Heart right ventricle (tissue), 16 donors: Measurements from ENCODE around the gene CRPPA. TPM values are rescaled to one million over a fixed set of nuclear protein-coding genes. Genes with fewer than 3 reads are reported as not detected.
A peak's percentile ranks its signal among the peaks of the same experiment; 100 is the strongest.

ENCODE experiments used
- ATAC-seq, 8 donors: fragments of 200-7000 bp; cut with Tn5 transposase; one replicate each; pipeline ENCODE4 v1.9.1; 2020; ENCODE audit warnings: mild to moderate bottlenecking in 8 of 8, moderate library complexity in 8 of 8, moderate number of reproducible peaks in 1 of 8
- DNase-seq, 2 donors: peaks; one replicate each; pipeline ENCODE4 v3.0.0-alpha.2; 2020
- H3K27ac ChIP-seq, 10 donors: fragments of 200-600 bp; sonication (generic) in 2 of 10; one replicate each; pipeline versions ENCODE4 v1.5.0 to v1.8.0; 2020 to 2022; ENCODE audit warnings: mild to moderate bottlenecking in 3 of 10
- H3K27me3 ChIP-seq, 7 donors: fragments of 200-600 bp; one replicate each; pipeline ENCODE4 v1.8.0; 2021 to 2022; ENCODE audit warnings: mild to moderate bottlenecking in 2 of 7
- H3K36me3 ChIP-seq, 9 donors: fragments of 200-600 bp; sonication (generic) in 1 of 9; one replicate each; pipeline versions ENCODE4 v1.5.0 to v1.8.0; 2020 to 2022; ENCODE audit warnings: mild to moderate bottlenecking in 2 of 9
- H3K4me1 ChIP-seq, 9 donors: fragments of 200-600 bp; sonication (generic) in 1 of 9; one replicate each; pipeline versions ENCODE4 v1.5.0 to v1.8.0; 2020 to 2022; ENCODE audit warnings: mild to moderate bottlenecking in 4 of 9
- H3K4me3 ChIP-seq, 10 donors: fragments of 200-600 bp; sonication (generic) in 2 of 10; one replicate each; pipeline versions ENCODE4 v1.5.0 to v1.8.0; 2020 to 2022; ENCODE audit warnings: mild to moderate bottlenecking in 7 of 10, moderate library complexity in 2 of 10
- H3K9me3 ChIP-seq, 11 donors: fragments of 200-600 bp in 10 of 11; sonication (generic) in 2 of 11; one replicate each; pipeline versions ENCODE4 v1.5.0 to v1.8.0; 2013 to 2022; ENCODE audit warnings: mild to moderate bottlenecking in 2 of 11, control low read depth in 1 of 11, moderate library complexity in 1 of 11
- CTCF ChIP-seq, 9 donors: fragments of 200-600 bp; sonication (generic) in 2 of 9; IDR thresholded peaks; one replicate each; pipeline versions ENCODE4 v1.5.0 to v1.8.0; 2021 to 2022; ENCODE audit warnings: antibody characterized with exemption in 9 of 9, mild to moderate bottlenecking in 5 of 9, moderate library complexity in 1 of 9
- WGBS, 2 donors: extraction: QIAGEN DNeasy Blood & Tissue Kit; methylation state at CpG; one replicate each; pipeline ENCODE4 v1.1.7; 2013; ENCODE audit warnings: inconsistent platforms in 1 of 2; 5-methylcytosine and 5-hydroxymethylcytosine counted together
- intact Hi-C, 10 donors: fragments of 100-400 bp; cut with DNase I; formaldehyde crosslinking; loops; one replicate each; pipeline versions ENCODE4 v1.11.1 to v1.14.2; 2022
- polyA plus RNA-seq, 2 donors: library from polyadenylated mRNA; stranded (reverse); fragments of 200-250 nt; gene quantifications; one replicate each; pipeline ENCODE4 v1.2.3, GENCODE V29; 2013
- total RNA-seq, 10 donors: library from RNA; stranded (reverse); fragmentation: NEBNext Ultra II Directional in 3 of 10; extraction: Animal tissue kit (Norgen Biotek cat#: 25700) in 3 of 10; gene quantifications; one replicate each; pipeline versions ENCODE4 v1.2.1 to v1.2.4, GENCODE V29; 2021 to 2023
- donor health status: Arrhythmogenic right ventricular cardiomyopathy.
- donor health status: ischemic (EF 13 %, LVEDD 7.1; RV severe dilation, severe dysfunction).
- donor health status: healthy with polysubstance abuse.
- donor health status: DM: no; HTN: yes; CAD: no.
- donor health status: DM: no; HTN: no; CAD: no.
- donor health status: ischemic (EF 25% LVEDD 6.9; RV normal size, moderate dysfunction).
- donor health status: ischemic (EF 25% LVEDD 5.7; RV mildly dilated, moderate dysfunction).
- donor health status: healthy.
- donor health status: DM: yes; HTN: yes; CAD: no.
- donor health status: Ischemic cardiomyopathy.
- donor health status: ischemic (EF 35%, LVEDD 5.7; RV mildly dilated, moderate dysfunction).
- donor health status: nonischemic (EF 11% LVEDD 7.7; RV severe dilation, severe dysfunction).
- donor health status: DM: yes; HTN: yes; CAD: no.
- donor health status: PGD.
- donor health status: ischemic (EF 29% LVEDD 5.4; RV normal size, mild dysfunction).
- donor health status: nonischemic (EF 23%, LVEDD 6.1; RV moderate dilation, normal function).

Gene CRPPA
- total and polyA plus RNA-seq, 12 donors = 0.51 to 8.7 (median 6.3) TPM

GRCh38 chr7:16403475-16403874, 17.9 kb downstream of the CRPPA start:
- Histone ChIP-seq H3K27ac (no peak overlapping the region), H3K4me1 (peaks cover 0 to 2% (median 0%) of the 10 kb centered on the region in 9 donors), H3K36me3 (peaks cover 0 to 17% (median 0%) of the 10 kb centered on the region in 9 donors), H3K27me3 (peaks cover 0 to 22% (median 0%) of the 10 kb centered on the region in 7 donors), H3K4me3 (no peak overlapping the region), H3K9me3 (peaks cover 0 to 52% (median 12%) of the 10 kb centered on the region in 11 donors)
- 75 to 82% methylated on average over 1 of the region's 1 CpG for WGBS, 2 donors
- TF ChIP-seq CTCF (IDR thresholded peaks at IDR 0.05) = no peak
- DNase-seq (no peak), ATAC-seq (no peak)
- intact Hi-C loops = loop anchor here in 1 of 10 donors (10.0 kb wide), 1 partner anchor 289 kb away; no protein-coding TSS in a partner anchor

DNA sequence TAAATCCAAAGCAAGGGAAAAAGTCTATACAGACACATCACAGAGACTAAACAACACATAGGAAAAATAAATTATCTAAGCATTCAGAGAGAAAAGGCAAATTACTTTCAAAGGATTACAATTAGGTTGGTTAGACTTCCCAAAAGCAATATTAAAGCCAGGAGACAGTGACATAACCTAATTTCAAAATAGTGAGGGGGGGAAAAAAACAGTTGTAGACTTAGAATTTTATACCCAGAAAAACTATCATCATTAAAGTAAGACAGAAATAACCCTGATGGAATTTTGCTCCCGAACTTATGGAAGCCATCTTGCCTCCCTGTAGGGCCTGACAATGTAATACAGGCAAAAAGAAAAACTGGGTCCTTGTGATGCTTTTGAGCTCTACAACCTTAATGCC, 18.4 kb downstream of the CRPPA start:
- peaks cover 0 to 58% (median 12%) of the 10 kb centered on the region in 11 donors for H3K9me3 ChIP-seq
- intact Hi-C loops = loop anchor here in 1 of 10 donors (10.0 kb wide), 1 partner anchor 288 kb away; no protein-coding TSS in a partner anchor
- no peak for ATAC-seq
- DNase-seq = no peak
- no peak for TF ChIP-seq CTCF (IDR thresholded peaks at IDR 0.05)
- H3K36me3 ChIP-seq = peaks cover 0 to 17% (median 0%) of the 10 kb centered on the region in 9 donors
- H3K27ac ChIP-seq = no peak overlapping the region
- H3K4me3 ChIP-seq = no peak overlapping the region
- H3K4me1 ChIP-seq = peaks cover 0 to 2% (median 0%) of the 10 kb centered on the region in 9 donors
- H3K27me3 ChIP-seq = peaks cover 0 to 22% (median 0%) of the 10 kb centered on the region in 7 donors
- WGBS, 2 donors = 93 to 97% methylated on average over 1 of the region's 1 CpG

GRCh38 chr7:16402091-16402490, 19.2 kb downstream of the CRPPA start:
- Histone ChIP-seq H3K27ac (peak overlapping the region in 1 of 10 donors; percentile 43), H3K36me3 (peaks cover 0 to 17% (median 0%) of the 10 kb centered on the region in 9 donors), H3K9me3 (peaks cover 0 to 66% (median 12%) of the 10 kb centered on the region in 11 donors), H3K27me3 (peaks cover 0 to 18% (median 0%) of the 10 kb centered on the region in 7 donors), H3K4me1 (peaks cover 0 to 2% (median 0%) of the 10 kb centered on the region in 9 donors), H3K4me3 (no peak overlapping the region)
- no peak for TF ChIP-seq CTCF (IDR thresholded peaks at IDR 0.05)
- ATAC-seq (peak in 2 of 8 donors; percentile 34 to 35), DNase-seq (no peak)
- intact Hi-C loops = loop anchor here in 1 of 10 donors (10.0 kb wide), 1 partner anchor 287 kb away; no protein-coding TSS in a partner anchor

DNA sequence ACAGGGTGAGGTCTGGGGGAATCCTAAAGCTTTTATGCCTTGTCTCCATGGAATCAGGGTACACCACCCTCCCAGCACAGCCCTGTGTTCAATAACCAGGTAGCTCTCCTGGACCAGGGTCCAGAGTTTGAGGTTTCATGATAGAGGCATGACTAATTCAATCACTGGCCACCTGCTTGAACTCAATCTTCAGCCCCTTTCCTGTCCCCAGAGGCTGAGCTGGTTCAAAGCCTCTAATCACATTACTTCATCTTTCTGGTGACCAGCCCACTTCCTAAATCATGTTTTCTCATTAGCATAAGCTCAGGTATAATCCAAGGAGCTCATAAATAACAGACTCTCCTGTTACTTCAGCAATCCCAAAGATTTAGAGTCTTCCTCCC, 20.5 kb downstream of the CRPPA start:
- peaks cover 0 to 78% (median 12%) of the 10 kb centered on the region in 11 donors for H3K9me3 ChIP-seq
- peaks cover 0 to 10% (median 0%) of the 10 kb centered on the region in 7 donors for H3K27me3 ChIP-seq
- no peak for ATAC-seq

More for the DNA sequence above, 20.5 kb downstream of the CRPPA start:
- no peak overlapping the region for H3K4me3 ChIP-seq
- no peak for TF ChIP-seq CTCF (IDR thresholded peaks at IDR 0.05)
- peaks cover 0 to 2% (median 0%) of the 10 kb centered on the region in 9 donors for H3K4me1 ChIP-seq
- intact Hi-C loops = loop anchor here in 1 of 10 donors (10.0 kb wide), 1 partner anchor 286 kb away; no protein-coding TSS in a partner anchor
- H3K27ac ChIP-seq = no peak overlapping the region
- no peak for DNase-seq
- peaks cover 0 to 17% (median 0%) of the 10 kb centered on the region in 9 donors for H3K36me3 ChIP-seq
